Vagina (tissue), 2 donors: ENCODE data around the gene PSMC1. TPM values are rescaled to one million over a fixed set of nuclear protein-coding genes. Genes with fewer than 3 reads are reported as not detected.

ENCODE experiments used
- DNase-seq, 2 donors: peaks; one replicate each; pipeline ENCODE4 v3.0.0-alpha.2; 2017; ENCODE audit errors: extremely low spot score in 2 of 2
- H3K27ac ChIP-seq: fragments of 200-600 bp; sonication (generic); one replicate; pipeline ENCODE4 v1.5.1; 2019
- H3K27me3 ChIP-seq: fragments of 200-600 bp; sonication (generic); one replicate; pipeline ENCODE4 v1.5.1; 2019
- H3K36me3 ChIP-seq, 2 donors: fragments of 200-600 bp; sonication (generic); one replicate each; pipeline ENCODE4 v1.5.1; 2017 to 2019
- H3K4me1 ChIP-seq: fragments of 200-600 bp; sonication (generic); one replicate; pipeline ENCODE4 v1.5.1; 2019
- H3K4me3 ChIP-seq, 2 donors: fragments of 200-600 bp; sonication (generic); 1 replicate in 1 of 2; 2 replicates in 1 of 2; pipeline ENCODE4 v1.5.1; 2016 to 2019
- H3K9me3 ChIP-seq: fragments of 200-600 bp; sonication (generic); one replicate; pipeline ENCODE4 v1.5.1; 2019
- CTCF ChIP-seq, 3 experiments: fragments of 450-650 bp in 2 of 3; fragments of 200-600 bp in 1 of 3; sonication (generic) in 1 of 3; IDR thresholded peaks; one replicate each; pipeline ENCODE4 v1.5.1; 2017 to 2019; ENCODE audit warnings: antibody characterized with exemption in 3 of 3, mild to moderate bottlenecking in 2 of 3, moderate library complexity in 2 of 3
- POLR2A ChIP-seq, 2 donors: fragments of 450-650 bp; IDR thresholded peaks; one replicate each; pipeline ENCODE4 v1.6.1; 2017; ENCODE audit warnings: antibody characterized with exemption in 2 of 2, mild to moderate bottlenecking in 2 of 2, moderate library complexity in 2 of 2
- POLR2AphosphoS5 ChIP-seq, 2 donors: sonication (generic); formaldehyde crosslinking; IDR thresholded peaks; one replicate each; pipeline ENCODE4 v1.9.0; 2017; ENCODE audit warnings: antibody characterized with exemption in 2 of 2, mild to moderate bottlenecking in 2 of 2, low read depth in 1 of 2; ENCODE audit not compliant: insufficient read depth in 1 of 2
- intact Hi-C: fragments of 100-400 bp; cut with DNase I; formaldehyde crosslinking; loops from one replicate; pipeline ENCODE4 v1.15.1; 2023
- total RNA-seq: library from RNA; depleted of rRNA; stranded (reverse); fragments of >200 nt; gene quantifications from one replicate; pipeline ENCODE4 v1.2.3, GENCODE V29; 2016

The PSMC1 gene
- total RNA-seq, 1 donor from 2014 or later, result 32.7 TPM

DNA sequence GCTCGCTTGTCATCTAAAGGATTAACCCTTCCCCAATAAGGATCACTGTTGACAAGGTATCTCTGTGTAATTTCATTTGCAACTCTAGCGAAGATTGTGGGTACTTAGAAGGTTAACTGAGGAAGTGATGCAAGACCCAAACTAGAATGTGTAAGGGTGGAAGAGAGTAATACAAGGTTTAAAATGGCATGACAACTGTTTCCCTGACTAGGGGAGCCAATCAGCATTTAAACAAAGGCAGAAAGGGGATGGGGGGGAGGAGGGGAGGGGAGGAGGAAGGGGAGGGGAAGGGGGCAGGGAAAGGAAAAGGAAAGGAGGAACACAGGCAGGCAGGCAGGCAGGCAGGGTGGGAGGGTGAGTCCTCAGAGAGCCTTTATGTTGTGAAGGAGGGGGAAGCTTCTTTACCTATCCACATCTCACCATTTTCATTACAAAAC is 44.3 kb downstream of the PSMC1 start:
- peaks cover 0 to 23% of the 10 kb centered on the region in 2 donors for H3K36me3 ChIP-seq
- intact Hi-C loops, result no loop called here
- no peak for DNase-seq
- H3K27me3 ChIP-seq, result no peaks in the 10 kb centered on the region
- no peak for TF ChIP-seq CTCF (IDR thresholded peaks at IDR 0.05)
- TF ChIP-seq POLR2AphosphoS5 (IDR thresholded peaks at IDR 0.05; ENCODE audit: insufficient read depth in 1 of 2, low read depth in 1 of 2), result no peak
- no peak for TF ChIP-seq POLR2A (IDR thresholded peaks at IDR 0.05)
- H3K9me3 ChIP-seq, result no peaks in the 10 kb centered on the region
- H3K27ac ChIP-seq, result no peak overlapping the region
- no peak overlapping the region for H3K4me3 ChIP-seq
- peaks cover 7% of the 10 kb centered on the region for H3K4me1 ChIP-seq

- H3K27ac ChIP-seq, result no peak overlapping the region
- H3K9me3 ChIP-seq, result no peaks in the 10 kb centered on the region
- H3K36me3 ChIP-seq, result peaks cover 0 to 23% of the 10 kb centered on the region in 2 donors
- no peak for DNase-seq
- H3K4me1 ChIP-seq, result peaks cover 7% of the 10 kb centered on the region
- intact Hi-C loops, result no loop called here
- TF ChIP-seq POLR2A (IDR thresholded peaks at IDR 0.05), result no peak
- TF ChIP-seq POLR2AphosphoS5 (IDR thresholded peaks at IDR 0.05; ENCODE audit: insufficient read depth in 1 of 2, low read depth in 1 of 2), result no peak
- TF ChIP-seq CTCF (IDR thresholded peaks at IDR 0.05), result no peak
- no peak overlapping the region for H3K4me3 ChIP-seq
- H3K27me3 ChIP-seq, result no peaks in the 10 kb centered on the region
Observed at GRCh38 chr14:90301122-90301521, 44.8 kb downstream of the PSMC1 start.

- Histone ChIP-seq H3K9me3 (no peaks in the 10 kb centered on the region), H3K4me3 (no peak overlapping the region), H3K27ac (peak overlapping the region; percentile 10), H3K36me3 (peaks cover 0 to 23% of the 10 kb centered on the region in 2 donors), H3K4me1 (peaks cover 7% of the 10 kb centered on the region), H3K27me3 (no peaks in the 10 kb centered on the region)
- intact Hi-C loops, result no loop called here
- TF ChIP-seq POLR2AphosphoS5 (IDR thresholded peaks at IDR 0.05; ENCODE audit: insufficient read depth in 1 of 2, low read depth in 1 of 2) (peak in 1 of 2 donors; percentile 34), CTCF (IDR thresholded peaks at IDR 0.05) (no peak)
- no peak for DNase-seq
Observed at GRCh38 chr14:90301668-90302090, 45.3 kb downstream of the PSMC1 start.

DNA sequence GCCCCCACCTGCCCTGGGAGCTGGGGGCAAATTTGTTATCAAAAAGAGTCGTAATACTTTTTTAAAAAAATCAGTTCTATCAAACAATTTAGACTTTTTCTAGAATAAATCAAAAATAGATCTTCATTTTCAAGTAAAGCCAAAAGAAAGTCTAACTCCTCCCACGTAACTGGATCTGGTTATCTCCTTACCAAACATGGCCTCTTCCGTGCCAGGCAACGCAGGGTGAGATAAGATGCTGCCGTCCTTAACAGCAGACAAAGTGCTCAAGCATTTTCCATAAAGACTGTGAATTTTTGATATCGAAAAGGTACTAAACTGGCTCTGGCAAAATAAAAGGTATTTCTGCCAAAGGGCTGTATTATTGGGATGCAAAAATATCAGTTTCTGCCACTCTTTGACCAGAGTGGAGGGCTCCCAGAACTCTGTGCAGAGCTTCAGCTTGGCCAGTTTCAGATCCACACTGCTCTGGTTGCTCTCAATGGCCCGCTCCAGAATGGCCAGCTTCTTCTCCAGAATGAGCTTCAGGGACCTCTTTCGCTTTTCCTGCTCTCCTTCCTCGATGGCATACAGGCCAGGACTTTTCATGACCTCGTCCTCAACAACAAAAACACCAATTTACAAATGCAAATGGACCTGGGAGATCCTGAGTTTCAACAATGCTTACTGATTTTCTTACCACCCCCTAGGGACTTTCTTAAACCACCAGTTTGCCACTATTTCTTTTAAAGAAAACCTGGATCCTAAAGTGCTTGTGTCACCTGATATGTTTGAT is 46.4 kb downstream of the PSMC1 start:
- no peak for TF ChIP-seq POLR2AphosphoS5 (IDR thresholded peaks at IDR 0.05; ENCODE audit: insufficient read depth in 1 of 2, low read depth in 1 of 2)
- no peak for TF ChIP-seq CTCF (IDR thresholded peaks at IDR 0.05)
- no peak for TF ChIP-seq POLR2A (IDR thresholded peaks at IDR 0.05)
- Histone ChIP-seq H3K4me3 (no peak overlapping the region), H3K36me3 (peaks cover 0 to 21% of the 10 kb centered on the region in 2 donors), H3K27me3 (no peaks in the 10 kb centered on the region), H3K4me1 (peaks cover 7% of the 10 kb centered on the region), H3K9me3 (no peaks in the 10 kb centered on the region), H3K27ac (no peak overlapping the region)
- intact Hi-C loops, result loop anchor here (1.0 kb wide), 1 partner anchor 25 kb away; no protein-coding TSS in a partner anchor
- no peak for DNase-seq

DNA sequence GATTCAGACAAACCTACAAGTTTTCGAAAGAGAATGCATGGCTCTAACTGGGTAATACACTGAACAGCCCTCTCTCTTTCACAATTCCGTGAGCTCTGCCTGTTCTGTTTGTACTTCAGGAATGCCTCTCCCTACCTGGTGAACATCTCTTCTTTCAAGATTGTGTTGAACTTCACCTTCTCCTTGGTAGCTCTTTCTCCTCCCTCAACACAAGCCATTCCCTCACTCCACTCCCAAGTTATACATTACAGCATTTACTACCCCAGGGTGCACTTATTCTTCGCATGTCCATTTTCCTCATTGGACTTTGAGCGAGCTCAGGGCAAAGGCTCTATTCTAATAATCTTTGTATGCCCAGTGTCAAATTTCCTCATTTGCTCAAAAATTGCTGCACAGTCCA is 47.1 kb downstream of the PSMC1 start:
- no peaks in the 10 kb centered on the region for H3K9me3 ChIP-seq
- no peak for DNase-seq
- peaks cover 0 to 14% of the 10 kb centered on the region in 2 donors for H3K36me3 ChIP-seq
- H3K4me1 ChIP-seq, result peaks cover 7% of the 10 kb centered on the region
- intact Hi-C loops, result loop anchor here (1.0 kb wide), 1 partner anchor 26 kb away; no protein-coding TSS in a partner anchor
- TF ChIP-seq POLR2AphosphoS5 (IDR thresholded peaks at IDR 0.05; ENCODE audit: insufficient read depth in 1 of 2, low read depth in 1 of 2) (no peak), CTCF (IDR thresholded peaks at IDR 0.05) (no peak)
- H3K4me3 ChIP-seq, result no peak overlapping the region
- H3K27me3 ChIP-seq, result no peaks in the 10 kb centered on the region
- no peak overlapping the region for H3K27ac ChIP-seq
